ENCODE measurements around the gene HDAC4. TPM values are rescaled to one million over a fixed set of nuclear protein-coding genes. Genes with fewer than 3 reads are reported as not detected.

Gene HDAC4
- total and polyA plus RNA-seq, 2 experiments from 2014 or later = 9.3 to 10.8 TPM

DNA sequence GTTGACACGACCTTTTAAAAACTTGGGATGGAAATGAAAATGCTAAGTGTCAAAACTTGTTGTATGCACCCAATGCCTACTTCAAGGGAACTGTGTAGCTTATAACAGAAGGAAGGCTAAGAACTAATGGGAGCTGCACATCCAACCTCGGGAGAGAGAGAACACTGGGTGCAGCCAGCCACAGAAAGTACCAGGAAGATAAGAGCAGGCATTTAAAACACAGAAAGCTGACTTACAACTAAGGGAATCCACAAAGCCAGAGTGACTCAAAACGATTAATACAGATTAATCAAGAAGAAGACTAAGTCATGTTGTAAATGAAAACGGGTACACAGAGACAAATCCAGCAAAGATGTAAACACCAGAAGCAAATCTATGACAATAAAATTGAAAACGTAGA, 113.4 kb downstream of the HDAC4 start:
- peaks cover 44% of the 10 kb centered on the region for H3K4me1 ChIP-seq (ENCODE audit: insufficient read depth)
- H2AFZ ChIP-seq = no peak overlapping the region
- no peaks in the 10 kb centered on the region for H3K9me3 ChIP-seq (ENCODE audit: low read depth)
- H3K4me2 ChIP-seq = peak overlapping the region; percentile 41
- no peaks in the 10 kb centered on the region for H3K27me3 ChIP-seq
- no peak for TF ChIP-seq EZH2 (IDR thresholded peaks at IDR 0.05; ENCODE audit: borderline replicate concordance)
- TF ChIP-seq EZH2phosphoT487 (IDR thresholded peaks at IDR 0.05; ENCODE audit: low read depth, severe bottlenecking, unreplicated experiment) = no peak
- no peak for TF ChIP-seq CTCF (IDR thresholded peaks at IDR 0.05; ENCODE audit: poor library complexity)
- WGBS (ENCODE audit: low lambda C conversion rate, missing lambda C conversion rate) = 46% methylated on average over 5 of the region's 5 CpGs
- H3K79me2 ChIP-seq = peaks cover 80% of the 10 kb centered on the region
- no peaks in the 10 kb centered on the region for H3K9me2 ChIP-seq (replicated peaks; ENCODE audit: insufficient read depth)
- H3K27ac ChIP-seq = peak overlapping the region; percentile 20
- no peak for DNase-seq (ENCODE audit: low spot score)
- no peak overlapping the region for H3K4me3 ChIP-seq
- no peaks in the 10 kb centered on the region for H3K36me3 ChIP-seq (replicated peaks; ENCODE audit: insufficient read depth, low read depth)
- no peaks in the 10 kb centered on the region for H4K20me1 ChIP-seq (ENCODE audit: insufficient read depth, poor library complexity, severe bottlenecking)

- no peak for TF ChIP-seq CTCF (IDR thresholded peaks at IDR 0.05; ENCODE audit: poor library complexity)
- TF ChIP-seq EZH2phosphoT487 (IDR thresholded peaks at IDR 0.05; ENCODE audit: low read depth, severe bottlenecking, unreplicated experiment) = no peak
- TF ChIP-seq EZH2 (IDR thresholded peaks at IDR 0.05; ENCODE audit: borderline replicate concordance) = no peak
- Histone ChIP-seq H3K9me3 (ENCODE audit: low read depth) (no peaks in the 10 kb centered on the region), H2AFZ (no peak overlapping the region), H3K4me2 (no peak overlapping the region), H3K9me2 (replicated peaks; ENCODE audit: insufficient read depth) (no peaks in the 10 kb centered on the region), H3K27ac (no peak overlapping the region), H4K20me1 (ENCODE audit: insufficient read depth, poor library complexity, severe bottlenecking) (no peaks in the 10 kb centered on the region), H3K4me1 (ENCODE audit: insufficient read depth) (peaks cover 44% of the 10 kb centered on the region), H3K27me3 (no peaks in the 10 kb centered on the region), H3K79me2 (peaks cover 77% of the 10 kb centered on the region), H3K4me3 (no peak overlapping the region), H3K36me3 (replicated peaks; ENCODE audit: insufficient read depth, low read depth) (no peaks in the 10 kb centered on the region)
- DNase-seq (ENCODE audit: low spot score) = no peak
- 93% methylated on average over 10 of the region's 10 CpGs for WGBS (ENCODE audit: low lambda C conversion rate, missing lambda C conversion rate)
Observed at GRCh38 chr2:239286901-239287300, 113.9 kb downstream of the HDAC4 start.

- peaks cover 44% of the 10 kb centered on the region for H3K4me1 ChIP-seq (ENCODE audit: insufficient read depth)
- H3K4me2 ChIP-seq = peak overlapping the region; percentile 46
- TF ChIP-seq EZH2phosphoT487 (IDR thresholded peaks at IDR 0.05; ENCODE audit: low read depth, severe bottlenecking, unreplicated experiment) (no peak), EZH2 (IDR thresholded peaks at IDR 0.05; ENCODE audit: borderline replicate concordance) (no peak), CTCF (IDR thresholded peaks at IDR 0.05; ENCODE audit: poor library complexity) (no peak)
- peaks cover 70% of the 10 kb centered on the region for H3K79me2 ChIP-seq
- H3K4me3 ChIP-seq = no peak overlapping the region
- 81% methylated on average over 3 of the region's 3 CpGs for WGBS (ENCODE audit: low lambda C conversion rate, missing lambda C conversion rate)
- no peaks in the 10 kb centered on the region for H3K9me3 ChIP-seq (ENCODE audit: low read depth)
- H3K27me3 ChIP-seq = no peaks in the 10 kb centered on the region
- no peak overlapping the region for H3K27ac ChIP-seq
- no peak for DNase-seq (ENCODE audit: low spot score)
- H4K20me1 ChIP-seq (ENCODE audit: insufficient read depth, poor library complexity, severe bottlenecking) = no peaks in the 10 kb centered on the region
- H3K9me2 ChIP-seq (replicated peaks; ENCODE audit: insufficient read depth) = no peaks in the 10 kb centered on the region
- no peaks in the 10 kb centered on the region for H3K36me3 ChIP-seq (replicated peaks; ENCODE audit: insufficient read depth, low read depth)
- no peak overlapping the region for H2AFZ ChIP-seq
Observed at GRCh38 chr2:239285932-239286230, 114.9 kb downstream of the HDAC4 start.
